ENCODE data around the gene RTN3.

The RTN3 gene

DNA sequence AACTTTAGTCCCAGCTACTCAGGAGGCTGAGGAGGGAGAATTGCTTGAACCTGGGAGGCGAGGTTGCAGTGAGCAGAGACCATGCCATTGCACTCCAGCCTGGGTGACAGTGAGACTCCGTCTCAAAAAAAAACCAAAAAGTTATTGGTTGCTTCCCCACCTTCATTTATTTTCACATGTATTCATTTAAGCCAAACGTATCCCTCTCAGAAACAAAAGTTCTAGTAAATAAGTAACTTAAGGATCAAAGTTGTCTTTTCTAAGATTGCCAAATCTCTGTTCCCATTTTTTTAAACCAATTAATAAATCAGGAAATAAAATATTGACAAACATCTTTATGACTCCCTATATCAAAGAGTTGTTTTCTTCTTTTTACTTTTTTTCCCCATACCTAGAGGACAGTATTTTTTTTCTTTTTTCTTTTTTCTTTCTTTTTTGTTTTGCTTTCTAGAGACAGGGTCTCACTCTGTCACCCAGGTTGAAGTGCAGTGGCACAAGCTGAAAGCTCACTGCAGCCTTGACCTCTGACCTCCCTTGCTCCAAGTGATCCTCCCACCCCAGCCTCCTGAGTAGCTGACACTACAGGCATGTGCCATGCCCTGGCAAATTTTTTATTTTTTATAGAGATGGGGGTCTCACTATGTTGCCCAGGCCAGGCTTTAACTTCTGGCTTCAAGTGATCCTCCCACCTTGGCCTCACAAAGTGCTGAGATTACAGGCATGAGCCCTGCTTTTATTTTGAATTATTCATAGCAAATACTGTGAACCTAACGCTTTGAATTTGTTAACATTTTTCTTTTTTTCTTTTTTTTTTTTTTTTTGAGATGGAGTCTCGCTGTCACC lies 75.8 kb downstream of the RTN3 start:
- H3K9ac ChIP-seq (ENCODE audit: low read length), result no peak overlapping the region
- H2AK5ac ChIP-seq (ENCODE audit: low read length), result no peak overlapping the region
- H3K4ac ChIP-seq (ENCODE audit: low read depth, low read length), result no peak overlapping the region
- H3K36me3 ChIP-seq (ENCODE audit: control insufficient read depth in 1 of 2, insufficient read depth in 2 of 2, low read length in 2 of 2), result peaks cover 17 to 20% of the 10 kb centered on the region in 2 experiments
- H3K79me1 ChIP-seq (ENCODE audit: low read length), result no peaks in the 10 kb centered on the region
- H4K8ac ChIP-seq (ENCODE audit: low read depth, low read length), result no peak overlapping the region
- no peak overlapping the region for H2BK120ac ChIP-seq (ENCODE audit: insufficient read depth, low read length, poor library complexity)
- H3K27ac ChIP-seq (ENCODE audit: low read depth, low read length), result no peak overlapping the region
- no peaks in the 10 kb centered on the region for H3K27me3 ChIP-seq (ENCODE audit: insufficient read depth, low read length)
- H3K4me2 ChIP-seq (ENCODE audit: low read length), result no peak overlapping the region
- no peak overlapping the region for H2BK12ac ChIP-seq (ENCODE audit: low read length)
- H3K79me2 ChIP-seq (ENCODE audit: control insufficient read depth, insufficient read depth, low read length, poor library complexity), result no peaks in the 10 kb centered on the region
- H3K9me3 ChIP-seq (ENCODE audit: insufficient read depth, low read depth, low read length), result no peaks in the 10 kb centered on the region
- no peak overlapping the region for H3K14ac ChIP-seq (ENCODE audit: low read length)
- H3K18ac ChIP-seq (ENCODE audit: low read length), result no peak overlapping the region
- no CpG with 5 or more reads among the region's 5 CpGs for WGBS (ENCODE audit: extremely low coverage, insufficient coverage, insufficient read length)
- no peak overlapping the region for H3K23ac ChIP-seq (ENCODE audit: low read length)
- no peak overlapping the region for H4K12ac ChIP-seq (ENCODE audit: low read depth, low read length)
- DNase-seq, result no peak
- H4K91ac ChIP-seq (ENCODE audit: low read depth, low read length), result no peak overlapping the region
- peaks cover 0 to 3% of the 10 kb centered on the region in 2 experiments for H3K4me1 ChIP-seq (ENCODE audit: control insufficient read depth in 1 of 2, insufficient read depth in 2 of 2, low read length in 2 of 2)
- no peak overlapping the region for H3K4me3 ChIP-seq (ENCODE audit: low read depth, low read length)
- no peak overlapping the region for H2BK5ac ChIP-seq (ENCODE audit: low read depth, low read length, poor library complexity)
- no peak overlapping the region for H2AFZ ChIP-seq (ENCODE audit: insufficient read depth, low read length, poor library complexity)

- Histone ChIP-seq H3K14ac (ENCODE audit: low read length) (no peak overlapping the region), H3K9ac (ENCODE audit: low read length) (peak overlapping the region; percentile 7), H3K4me3 (ENCODE audit: low read depth, low read length) (no peak overlapping the region), H2BK5ac (ENCODE audit: low read depth, low read length, poor library complexity) (no peak overlapping the region), H3K9me3 (ENCODE audit: insufficient read depth, low read depth, low read length) (no peaks in the 10 kb centered on the region), H3K79me2 (ENCODE audit: control insufficient read depth, insufficient read depth, low read length, poor library complexity) (peaks cover 8% of the 10 kb centered on the region), H2BK12ac (ENCODE audit: low read length) (no peak overlapping the region), H3K23ac (ENCODE audit: low read length) (no peak overlapping the region), H3K36me3 (ENCODE audit: control insufficient read depth in 1 of 2, insufficient read depth in 2 of 2, low read length in 2 of 2) (peaks cover 38 to 44% of the 10 kb centered on the region in 2 experiments), H2AK5ac (ENCODE audit: low read length) (no peak overlapping the region), H3K79me1 (ENCODE audit: low read length) (peaks cover 19% of the 10 kb centered on the region), H2AFZ (ENCODE audit: insufficient read depth, low read length, poor library complexity) (no peak overlapping the region), H2BK120ac (ENCODE audit: insufficient read depth, low read length, poor library complexity) (no peak overlapping the region), H4K8ac (ENCODE audit: low read depth, low read length) (no peak overlapping the region), H4K12ac (ENCODE audit: low read depth, low read length) (no peak overlapping the region), H3K18ac (ENCODE audit: low read length) (no peak overlapping the region), H4K91ac (ENCODE audit: low read depth, low read length) (no peak overlapping the region), H3K27ac (ENCODE audit: low read depth, low read length) (no peak overlapping the region), H3K4me2 (ENCODE audit: low read length) (no peak overlapping the region), H3K4me1 (ENCODE audit: control insufficient read depth in 1 of 2, insufficient read depth in 2 of 2, low read length in 2 of 2) (peaks cover 31 to 36% of the 10 kb centered on the region in 2 experiments), H3K4ac (ENCODE audit: low read depth, low read length) (no peak overlapping the region), H3K27me3 (ENCODE audit: insufficient read depth, low read length) (no peaks in the 10 kb centered on the region)
- no CpG with 5 or more reads among the region's 5 CpGs for WGBS (ENCODE audit: extremely low coverage, insufficient coverage, insufficient read length)
- no peak for DNase-seq
Measured at GRCh38 chr11:63760487-63761079, 79.3 kb downstream of the RTN3 start.

GRCh38 chr11:63761188-63761587 lies 79.9 kb downstream of the RTN3 start:
- no peak for DNase-seq
- Histone ChIP-seq H3K9me3 (ENCODE audit: insufficient read depth, low read depth, low read length) (no peaks in the 10 kb centered on the region), H3K14ac (ENCODE audit: low read length) (no peak overlapping the region), H3K36me3 (ENCODE audit: control insufficient read depth in 1 of 2, insufficient read depth in 2 of 2, low read length in 2 of 2) (peaks cover 42 to 50% of the 10 kb centered on the region in 2 experiments), H3K4ac (ENCODE audit: low read depth, low read length) (no peak overlapping the region), H3K4me3 (ENCODE audit: low read depth, low read length) (no peak overlapping the region), H3K79me2 (ENCODE audit: control insufficient read depth, insufficient read depth, low read length, poor library complexity) (peaks cover 8% of the 10 kb centered on the region), H2BK12ac (ENCODE audit: low read length) (no peak overlapping the region), H2AK5ac (ENCODE audit: low read length) (no peak overlapping the region), H2BK120ac (ENCODE audit: insufficient read depth, low read length, poor library complexity) (no peak overlapping the region), H4K12ac (ENCODE audit: low read depth, low read length) (peak overlapping the region; percentile 44), H3K27me3 (ENCODE audit: insufficient read depth, low read length) (no peaks in the 10 kb centered on the region), H3K23ac (ENCODE audit: low read length) (no peak overlapping the region), H3K4me1 (ENCODE audit: control insufficient read depth in 1 of 2, insufficient read depth in 2 of 2, low read length in 2 of 2) (peaks cover 36 to 40% of the 10 kb centered on the region in 2 experiments), H3K27ac (ENCODE audit: low read depth, low read length) (no peak overlapping the region), H3K9ac (ENCODE audit: low read length) (no peak overlapping the region), H3K4me2 (ENCODE audit: low read length) (no peak overlapping the region), H3K18ac (ENCODE audit: low read length) (no peak overlapping the region), H4K8ac (ENCODE audit: low read depth, low read length) (no peak overlapping the region), H4K91ac (ENCODE audit: low read depth, low read length) (no peak overlapping the region), H3K79me1 (ENCODE audit: low read length) (peaks cover 19% of the 10 kb centered on the region), H2AFZ (ENCODE audit: insufficient read depth, low read length, poor library complexity) (no peak overlapping the region), H2BK5ac (ENCODE audit: low read depth, low read length, poor library complexity) (no peak overlapping the region)
- WGBS (ENCODE audit: extremely low coverage, insufficient coverage, insufficient read length), result no CpG with 5 or more reads among the region's 10 CpGs

DNA sequence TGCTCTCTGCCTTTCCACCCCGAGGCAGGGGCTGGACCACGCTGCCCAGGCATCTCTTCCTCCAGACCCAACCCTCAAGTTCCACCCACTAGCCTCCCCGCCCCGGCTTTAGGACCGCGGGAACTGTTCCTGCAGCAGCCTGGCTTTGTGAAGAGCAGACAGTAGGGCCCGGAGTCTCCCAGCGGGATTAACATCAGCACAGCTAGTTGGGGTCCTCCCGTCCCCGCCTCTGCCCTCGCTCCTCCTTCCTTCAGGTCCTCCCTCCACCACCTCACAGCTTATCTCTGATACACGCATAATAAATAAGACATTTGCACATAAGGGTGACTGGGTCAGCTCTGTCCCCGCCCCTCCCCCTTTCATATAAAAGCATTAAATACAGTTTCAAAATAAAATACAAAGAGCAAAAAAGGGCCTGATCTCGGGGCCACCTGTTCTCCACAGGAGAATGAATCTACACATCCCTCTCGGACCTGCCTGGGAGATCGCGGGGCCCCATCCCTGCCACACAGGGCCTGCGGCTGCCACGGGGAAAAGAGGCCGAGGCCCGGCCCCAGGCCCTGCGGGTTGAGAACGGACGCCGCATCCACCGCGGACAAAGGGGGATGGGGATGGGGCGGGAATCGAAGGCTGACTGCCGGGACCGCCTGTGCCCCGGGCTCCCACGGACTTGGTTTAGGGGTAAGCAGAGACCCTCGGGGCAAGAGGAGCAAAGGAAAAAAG lies 80.8 kb downstream of the RTN3 start:
- no peak for DNase-seq
- H2BK5ac ChIP-seq (ENCODE audit: low read depth, low read length, poor library complexity), result no peak overlapping the region
- no peak overlapping the region for H3K23ac ChIP-seq (ENCODE audit: low read length)
- H3K79me2 ChIP-seq (ENCODE audit: control insufficient read depth, insufficient read depth, low read length, poor library complexity), result peaks cover 12% of the 10 kb centered on the region
- H3K18ac ChIP-seq (ENCODE audit: low read length), result peak overlapping the region; percentile 5
- no peak overlapping the region for H2AK5ac ChIP-seq (ENCODE audit: low read length)
- H3K14ac ChIP-seq (ENCODE audit: low read length), result peak overlapping the region; percentile 76
- H3K79me1 ChIP-seq (ENCODE audit: low read length), result peaks cover 19% of the 10 kb centered on the region
- H3K9ac ChIP-seq (ENCODE audit: low read length), result no peak overlapping the region
- peak overlapping the region; percentile 69 for H3K4me2 ChIP-seq (ENCODE audit: low read length)
- H4K12ac ChIP-seq (ENCODE audit: low read depth, low read length), result peak overlapping the region; percentile 56
- H2AFZ ChIP-seq (ENCODE audit: insufficient read depth, low read length, poor library complexity), result no peak overlapping the region
- H4K91ac ChIP-seq (ENCODE audit: low read depth, low read length), result no peak overlapping the region
- H3K27ac ChIP-seq (ENCODE audit: low read depth, low read length), result no peak overlapping the region
- peak overlapping the region; percentile 86 for H4K8ac ChIP-seq (ENCODE audit: low read depth, low read length)
- H3K4ac ChIP-seq (ENCODE audit: low read depth, low read length), result no peak overlapping the region
- H3K4me1 ChIP-seq (ENCODE audit: control insufficient read depth in 1 of 2, insufficient read depth in 2 of 2, low read length in 2 of 2), result peaks cover 42 to 48% of the 10 kb centered on the region in 2 experiments
- H3K27me3 ChIP-seq (ENCODE audit: insufficient read depth, low read length), result no peaks in the 10 kb centered on the region
- no CpG with 5 or more reads among the region's 34 CpGs for WGBS (ENCODE audit: extremely low coverage, insufficient coverage, insufficient read length)
- peaks cover 39 to 52% of the 10 kb centered on the region in 2 experiments for H3K36me3 ChIP-seq (ENCODE audit: control insufficient read depth in 1 of 2, insufficient read depth in 2 of 2, low read length in 2 of 2)
- no peaks in the 10 kb centered on the region for H3K9me3 ChIP-seq (ENCODE audit: insufficient read depth, low read depth, low read length)
- no peak overlapping the region for H2BK12ac ChIP-seq (ENCODE audit: low read length)
- no peak overlapping the region for H2BK120ac ChIP-seq (ENCODE audit: insufficient read depth, low read length, poor library complexity)
- H3K4me3 ChIP-seq (ENCODE audit: low read depth, low read length), result no peak overlapping the region

Data from trophoblast cell (in vitro differentiated cells and primary cell).